ENCODE measurements around the gene CPNE8.

- no peak for TF ChIP-seq CTCF (IDR thresholded peaks at IDR 0.05)
- TF ChIP-seq POLR2A (IDR thresholded peaks at IDR 0.05): no peak
Measured at GRCh38 chr12:38934686-38935085, 29.3 kb upstream of the CPNE8 start.

Measured in prostate gland (tissue), 2 donors.